ENCODE data around the gene SEMA5A.

The SEMA5A gene

GRCh38 chr5:9045946-9046345 lies 499.9 kb downstream of the SEMA5A start:
- DNase-seq = no peak

- no peak for DNase-seq
Observed at GRCh38 chr5:9042241-9042640, 503.6 kb downstream of the SEMA5A start.

GRCh38 chr5:9040475-9040874 lies 505.4 kb downstream of the SEMA5A start:
- DNase-seq = no peak

GRCh38 chr5:9037048-9037447 lies 508.8 kb downstream of the SEMA5A start:
- DNase-seq = no peak

- no peak for DNase-seq
Observed at GRCh38 chr5:9035346-9035745, 510.5 kb downstream of the SEMA5A start.

- no peak for DNase-seq
Observed at GRCh38 chr5:9034649-9035048, 511.2 kb downstream of the SEMA5A start.

GRCh38 chr5:9033524-9033923 lies 512.4 kb downstream of the SEMA5A start:
- DNase-seq = no peak

- DNase-seq = no peak
Observed at GRCh38 chr5:9025942-9026341, 519.9 kb downstream of the SEMA5A start.

GRCh38 chr5:9020996-9021395 lies 524.9 kb downstream of the SEMA5A start:
- no peak for DNase-seq

- DNase-seq = no peak
Observed at GRCh38 chr5:9015937-9016270, 530.0 kb downstream of the SEMA5A start.

GRCh38 chr5:9015260-9015936 lies 530.5 kb downstream of the SEMA5A start:
- DNase-seq = no peak

- DNase-seq = no peak
Observed at GRCh38 chr5:9013147-9013546, 532.7 kb downstream of the SEMA5A start.

- DNase-seq = no peak
Observed at GRCh38 chr5:9009931-9010651, 535.8 kb downstream of the SEMA5A start.

- no peak for DNase-seq
Observed at GRCh38 chr5:8997542-8998070, 548.3 kb downstream of the SEMA5A start.

- DNase-seq = no peak
Observed at GRCh38 chr5:8993031-8993430, 552.8 kb downstream of the SEMA5A start.
